Measurements from ENCODE around the gene SEMA3F.

The SEMA3F gene

GRCh38 chr3:50153782-50154475 is 1.2 kb upstream of the SEMA3F start:
- H3K4me1 ChIP-seq (ENCODE audit: insufficient read depth, low read length): peaks cover 9% of the 10 kb centered on the region
- H2AFZ ChIP-seq (ENCODE audit: low read depth, low read length): no peak overlapping the region
- H3K27me3 ChIP-seq (ENCODE audit: insufficient read depth, low read length): peaks cover 73% of the 10 kb centered on the region
- H3K9me3 ChIP-seq (ENCODE audit: low read length): no peaks in the 10 kb centered on the region
- H3K36me3 ChIP-seq (ENCODE audit: insufficient read depth, low read length): no peaks in the 10 kb centered on the region
- no peak overlapping the region for H3K4me3 ChIP-seq (ENCODE audit: low read length)

DNA sequence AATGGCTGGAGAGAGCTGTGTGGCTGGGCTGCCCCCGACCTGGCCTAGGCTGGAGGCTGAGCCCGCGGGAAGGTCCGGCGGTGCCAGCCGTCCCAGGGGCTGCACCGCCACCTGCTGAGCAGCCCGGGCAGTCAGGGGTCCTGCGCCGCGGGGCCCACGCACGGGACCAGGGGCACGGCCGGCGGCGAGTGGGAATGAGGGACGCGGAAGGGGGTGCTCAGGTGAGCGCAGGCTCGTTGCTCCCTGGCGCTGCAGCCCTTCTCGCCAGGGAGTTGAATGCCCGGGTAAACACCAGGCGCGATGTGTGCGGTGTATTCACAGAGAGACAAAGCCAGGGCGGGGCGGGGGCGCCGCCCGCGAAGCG is 666 bp upstream of the SEMA3F start:
- Histone ChIP-seq H3K4me3 (ENCODE audit: low read length) (peak overlapping the region; percentile 19), H3K36me3 (ENCODE audit: insufficient read depth, low read length) (no peaks in the 10 kb centered on the region), H3K4me1 (ENCODE audit: insufficient read depth, low read length) (peaks cover 9% of the 10 kb centered on the region), H3K27me3 (ENCODE audit: insufficient read depth, low read length) (peaks cover 75% of the 10 kb centered on the region), H2AFZ (ENCODE audit: low read depth, low read length) (no peak overlapping the region), H3K9me3 (ENCODE audit: low read length) (no peaks in the 10 kb centered on the region)

- no peaks in the 10 kb centered on the region for H3K36me3 ChIP-seq (ENCODE audit: insufficient read depth, low read length)
- no peak overlapping the region for H2AFZ ChIP-seq (ENCODE audit: low read depth, low read length)
- H3K27me3 ChIP-seq (ENCODE audit: insufficient read depth, low read length): peaks cover 73% of the 10 kb centered on the region
- no peaks in the 10 kb centered on the region for H3K9me3 ChIP-seq (ENCODE audit: low read length)
- H3K4me3 ChIP-seq (ENCODE audit: low read length): peak overlapping the region; percentile 38
- peaks cover 9% of the 10 kb centered on the region for H3K4me1 ChIP-seq (ENCODE audit: insufficient read depth, low read length)
These were observed 361 bp downstream of the SEMA3F start for GRCh38 chr3:50155491-50155878.

DNA sequence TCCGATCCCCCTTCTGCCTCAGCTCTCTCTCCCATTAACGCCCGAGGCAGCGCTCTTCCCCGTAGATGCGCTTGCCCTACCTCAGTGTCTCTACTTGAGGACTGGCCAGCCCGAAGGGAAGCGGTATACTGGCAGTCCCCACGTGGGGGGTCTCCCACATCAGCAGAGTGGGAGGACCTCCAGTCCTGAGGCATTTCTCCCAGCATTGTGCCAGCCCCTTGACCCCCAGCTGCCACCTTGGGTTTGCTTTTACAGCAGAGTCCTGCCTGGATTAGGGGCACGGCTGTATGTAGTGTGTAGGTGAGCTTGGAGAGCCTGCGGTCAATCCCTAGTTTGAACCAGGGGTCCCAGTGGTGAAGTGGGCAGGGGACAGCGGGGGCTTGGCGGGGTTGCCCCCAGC is 767 bp downstream of the SEMA3F start:
- Histone ChIP-seq H3K9me3 (ENCODE audit: low read length) (no peaks in the 10 kb centered on the region), H3K4me3 (ENCODE audit: low read length) (no peak overlapping the region), H3K4me1 (ENCODE audit: insufficient read depth, low read length) (peaks cover 9% of the 10 kb centered on the region), H2AFZ (ENCODE audit: low read depth, low read length) (no peak overlapping the region), H3K27me3 (ENCODE audit: insufficient read depth, low read length) (peaks cover 71% of the 10 kb centered on the region), H3K36me3 (ENCODE audit: insufficient read depth, low read length) (no peaks in the 10 kb centered on the region)

GRCh38 chr3:50156549-50157493 is 1.7 kb downstream of the SEMA3F start:
- H3K4me3 ChIP-seq (ENCODE audit: low read length): no peak overlapping the region
- no peaks in the 10 kb centered on the region for H3K9me3 ChIP-seq (ENCODE audit: low read length)
- peaks cover 63% of the 10 kb centered on the region for H3K27me3 ChIP-seq (ENCODE audit: insufficient read depth, low read length)
- H3K4me1 ChIP-seq (ENCODE audit: insufficient read depth, low read length): peaks cover 9% of the 10 kb centered on the region
- H2AFZ ChIP-seq (ENCODE audit: low read depth, low read length): no peak overlapping the region
- no peaks in the 10 kb centered on the region for H3K36me3 ChIP-seq (ENCODE audit: insufficient read depth, low read length)

DNA sequence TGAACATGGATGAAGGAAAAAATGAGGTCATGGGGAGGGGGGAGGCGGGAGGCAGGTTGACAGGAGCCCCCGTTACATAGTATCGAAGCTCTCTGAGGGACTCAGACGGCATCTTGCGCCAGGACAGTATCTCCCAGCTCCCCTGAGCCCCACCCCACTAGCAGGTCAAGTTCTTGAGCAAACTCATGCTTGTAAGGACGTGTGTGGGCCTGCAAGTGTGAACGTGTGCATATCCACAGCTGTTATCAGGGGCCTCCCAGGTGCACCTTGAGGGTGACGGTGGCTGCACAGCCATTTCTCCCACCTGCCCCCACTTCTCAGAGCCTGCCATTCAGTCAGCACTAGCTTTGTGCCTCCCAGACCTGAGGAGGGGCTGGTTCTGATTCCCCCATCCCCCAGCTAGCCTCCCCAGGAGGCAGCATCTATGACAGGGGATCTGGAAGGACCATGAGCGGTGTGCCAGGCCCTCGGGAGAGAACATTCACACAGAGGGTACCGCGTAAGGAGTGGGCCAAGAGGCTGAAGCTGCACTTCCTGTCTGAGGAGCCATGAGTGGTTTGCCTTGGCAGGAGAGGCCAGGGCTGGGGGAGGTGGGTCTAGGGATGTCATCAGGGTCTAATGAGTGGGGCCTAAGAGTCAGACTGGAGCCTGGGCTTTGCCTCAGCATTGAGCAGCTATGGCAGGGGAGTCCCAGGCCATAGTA is 2.9 kb downstream of the SEMA3F start:
- Histone ChIP-seq H3K27me3 (ENCODE audit: insufficient read depth, low read length) (peaks cover 62% of the 10 kb centered on the region), H2AFZ (ENCODE audit: low read depth, low read length) (no peak overlapping the region), H3K9me3 (ENCODE audit: low read length) (no peaks in the 10 kb centered on the region), H3K4me3 (ENCODE audit: low read length) (no peak overlapping the region), H3K36me3 (ENCODE audit: insufficient read depth, low read length) (no peaks in the 10 kb centered on the region), H3K4me1 (ENCODE audit: insufficient read depth, low read length) (peaks cover 9% of the 10 kb centered on the region)

- Histone ChIP-seq H3K27me3 (ENCODE audit: insufficient read depth, low read length) (peaks cover 55% of the 10 kb centered on the region), H2AFZ (ENCODE audit: low read depth, low read length) (no peak overlapping the region), H3K36me3 (ENCODE audit: insufficient read depth, low read length) (no peaks in the 10 kb centered on the region), H3K4me3 (ENCODE audit: low read length) (no peak overlapping the region), H3K9me3 (ENCODE audit: low read length) (no peaks in the 10 kb centered on the region), H3K4me1 (ENCODE audit: insufficient read depth, low read length) (peaks cover 9% of the 10 kb centered on the region)
These were observed 3.5 kb downstream of the SEMA3F start for GRCh38 chr3:50158530-50159146.

GRCh38 chr3:50160561-50160983 is 5.4 kb downstream of the SEMA3F start:
- peaks cover 8% of the 10 kb centered on the region for H3K4me1 ChIP-seq (ENCODE audit: insufficient read depth, low read length)
- H3K36me3 ChIP-seq (ENCODE audit: insufficient read depth, low read length): no peaks in the 10 kb centered on the region
- no peak overlapping the region for H2AFZ ChIP-seq (ENCODE audit: low read depth, low read length)
- peaks cover 46% of the 10 kb centered on the region for H3K27me3 ChIP-seq (ENCODE audit: insufficient read depth, low read length)
- no peak overlapping the region for H3K4me3 ChIP-seq (ENCODE audit: low read length)
- no peaks in the 10 kb centered on the region for H3K9me3 ChIP-seq (ENCODE audit: low read length)

DNA sequence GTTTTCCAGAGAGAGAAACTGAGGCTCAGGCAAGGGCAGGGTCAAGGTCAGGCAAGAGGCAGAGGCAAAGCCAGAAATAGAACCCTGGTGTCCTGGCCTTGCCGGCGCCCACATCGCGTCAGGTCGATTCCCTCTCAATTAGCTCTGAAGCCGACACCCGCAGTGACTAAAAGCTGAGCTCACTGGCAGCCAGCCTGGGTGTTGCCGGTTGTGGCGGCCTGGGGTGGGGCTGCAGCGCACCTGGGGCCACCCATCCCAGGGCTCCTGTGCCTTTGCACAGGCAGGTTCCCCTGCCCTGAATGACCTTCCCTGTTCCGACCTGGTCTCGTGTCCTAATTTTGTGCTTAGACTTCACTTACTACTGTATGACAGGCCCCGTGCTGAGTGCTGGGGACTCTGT is 6.2 kb downstream of the SEMA3F start:
- peaks cover 6% of the 10 kb centered on the region for H3K4me1 ChIP-seq (ENCODE audit: insufficient read depth, low read length)
- H3K27me3 ChIP-seq (ENCODE audit: insufficient read depth, low read length): peaks cover 38% of the 10 kb centered on the region
- H3K36me3 ChIP-seq (ENCODE audit: insufficient read depth, low read length): no peaks in the 10 kb centered on the region
- no peaks in the 10 kb centered on the region for H3K9me3 ChIP-seq (ENCODE audit: low read length)
- H3K4me3 ChIP-seq (ENCODE audit: low read length): no peak overlapping the region
- no peak overlapping the region for H2AFZ ChIP-seq (ENCODE audit: low read depth, low read length)

- H3K36me3 ChIP-seq (ENCODE audit: insufficient read depth, low read length): no peaks in the 10 kb centered on the region
- H3K4me3 ChIP-seq (ENCODE audit: low read length): no peak overlapping the region
- H3K4me1 ChIP-seq (ENCODE audit: insufficient read depth, low read length): peaks cover 13% of the 10 kb centered on the region
- H3K9me3 ChIP-seq (ENCODE audit: low read length): no peaks in the 10 kb centered on the region
- H2AFZ ChIP-seq (ENCODE audit: low read depth, low read length): no peak overlapping the region
- H3K27me3 ChIP-seq (ENCODE audit: insufficient read depth, low read length): peaks cover 29% of the 10 kb centered on the region
These were observed 7.1 kb downstream of the SEMA3F start for GRCh38 chr3:50162034-50162883.

- no peaks in the 10 kb centered on the region for H3K36me3 ChIP-seq (ENCODE audit: insufficient read depth, low read length)
- peaks cover 23% of the 10 kb centered on the region for H3K4me1 ChIP-seq (ENCODE audit: insufficient read depth, low read length)
- H2AFZ ChIP-seq (ENCODE audit: low read depth, low read length): no peak overlapping the region
- H3K27me3 ChIP-seq (ENCODE audit: insufficient read depth, low read length): peaks cover 13% of the 10 kb centered on the region
- H3K4me3 ChIP-seq (ENCODE audit: low read length): no peak overlapping the region
- H3K9me3 ChIP-seq (ENCODE audit: low read length): no peaks in the 10 kb centered on the region
These were observed 8.7 kb downstream of the SEMA3F start for GRCh38 chr3:50163572-50164455.

Measured in neuron (in vitro differentiated cells).